Astrocyte (in vitro differentiated cells and primary cell): ENCODE results near the gene ABHD5. TPM values are rescaled to one million over a fixed set of nuclear protein-coding genes. Genes with fewer than 3 reads are reported as not detected.

ENCODE experiments used
- DNase-seq: peaks from one replicate; pipeline ENCODE4 v3.0.0-alpha.2; 2010; ENCODE audit warnings: low read depth
- FAIRE-seq: peaks from 2 replicates; lab custom pipeline; 2011; peaks lifted over from hg19 to GRCh38; lab: Jason Lieb, UNC
- H2AFZ ChIP-seq: 2 replicates; pipeline ENCODE4 v1.6.0; 2012; ENCODE audit warnings: low read depth, low read length, inconsistent platforms
- H3K27ac ChIP-seq: 2 replicates; pipeline ENCODE4 v1.5.1; 2011; ENCODE audit warnings: low read depth, low read length, inconsistent platforms
- H3K27me3 ChIP-seq: 2 replicates; pipeline ENCODE4 v1.6.0; 2011; ENCODE audit warnings: low read length, inconsistent platforms; ENCODE audit not compliant: insufficient read depth
- H3K36me3 ChIP-seq: 2 replicates; pipeline ENCODE4 v1.5.1; 2011; ENCODE audit warnings: low read length, inconsistent platforms; ENCODE audit not compliant: insufficient read depth
- H3K4me1 ChIP-seq: 2 replicates; pipeline ENCODE4 v1.5.1; 2011; ENCODE audit warnings: low read length, inconsistent platforms; ENCODE audit not compliant: insufficient read depth
- H3K4me2 ChIP-seq: 2 replicates; pipeline ENCODE4 v1.6.0; 2012; ENCODE audit warnings: low read length, inconsistent platforms
- H3K4me3 ChIP-seq: 2 replicates; pipeline ENCODE4 v1.5.1; 2011; ENCODE audit warnings: low read depth, mild to moderate bottlenecking, low read length, inconsistent platforms; ENCODE audit not compliant: insufficient read depth
- H3K79me2 ChIP-seq: 2 replicates; pipeline ENCODE4 v1.6.0; 2012; ENCODE audit warnings: mild to moderate bottlenecking, low read length, inconsistent platforms; ENCODE audit not compliant: insufficient read depth
- H3K9ac ChIP-seq: 2 replicates; pipeline ENCODE4 v1.6.0; 2012; ENCODE audit warnings: mild to moderate bottlenecking, low read length, inconsistent platforms
- H3K9me3 ChIP-seq: 2 replicates; pipeline ENCODE4 v1.5.1; 2012; ENCODE audit warnings: low read depth, mild to moderate bottlenecking, low read length, inconsistent platforms; ENCODE audit not compliant: insufficient read depth
- H4K20me1 ChIP-seq: 2 replicates; pipeline ENCODE4 v1.6.0; 2012; ENCODE audit warnings: low read length, inconsistent platforms; ENCODE audit not compliant: insufficient read depth
- H3K27ac Mint-ChIP-seq: one replicate; pipeline ENCODE4 v1.8.0; 2021; ENCODE audit warnings: mild to moderate bottlenecking, mixed read lengths; ENCODE audit not compliant: unreplicated experiment
- H3K27me3 Mint-ChIP-seq: one replicate; pipeline ENCODE4 v1.8.0; 2021; ENCODE audit warnings: low read depth, mixed read lengths; ENCODE audit not compliant: unreplicated experiment
- H3K36me3 Mint-ChIP-seq: one replicate; pipeline ENCODE4 v1.8.0; 2021; ENCODE audit warnings: low read depth, mixed read lengths; ENCODE audit not compliant: unreplicated experiment
- H3K4me1 Mint-ChIP-seq: one replicate; pipeline ENCODE4 v1.8.0; 2021; ENCODE audit warnings: low read depth, mixed read lengths; ENCODE audit not compliant: unreplicated experiment
- H3K4me3 Mint-ChIP-seq: one replicate; pipeline ENCODE4 v1.8.0; 2021; ENCODE audit warnings: mild to moderate bottlenecking, moderate library complexity, mixed read lengths; ENCODE audit not compliant: unreplicated experiment
- H3K9me3 Mint-ChIP-seq: one replicate; pipeline ENCODE4 v1.8.0; 2021; ENCODE audit warnings: mild to moderate bottlenecking, mixed read lengths; ENCODE audit not compliant: unreplicated experiment
- EZH2 ChIP-seq: IDR thresholded peaks from 2 replicates; pipeline ENCODE4 v1.6.1; 2012; ENCODE audit warnings: mild to moderate bottlenecking, low read length, inconsistent platforms; ENCODE audit not compliant: insufficient read depth
- total RNA-seq: library from RNA; stranded (reverse); gene quantifications from 2 replicates; pipeline ENCODE4 v1.2.1, GENCODE V29; 2021
- TF ChIP-seq, protein P1 (sequence below): IDR thresholded peaks from 2 replicates; pipeline ENCODE4 v1.5.1; 2011; ENCODE audit warnings: low read depth, mild to moderate bottlenecking, inconsistent platforms, low read length, moderate library complexity; ENCODE audit not compliant: insufficient read depth

The ABHD5 gene
- total RNA-seq, 1 donor from 2014 or later: 18.3 TPM

DNA sequence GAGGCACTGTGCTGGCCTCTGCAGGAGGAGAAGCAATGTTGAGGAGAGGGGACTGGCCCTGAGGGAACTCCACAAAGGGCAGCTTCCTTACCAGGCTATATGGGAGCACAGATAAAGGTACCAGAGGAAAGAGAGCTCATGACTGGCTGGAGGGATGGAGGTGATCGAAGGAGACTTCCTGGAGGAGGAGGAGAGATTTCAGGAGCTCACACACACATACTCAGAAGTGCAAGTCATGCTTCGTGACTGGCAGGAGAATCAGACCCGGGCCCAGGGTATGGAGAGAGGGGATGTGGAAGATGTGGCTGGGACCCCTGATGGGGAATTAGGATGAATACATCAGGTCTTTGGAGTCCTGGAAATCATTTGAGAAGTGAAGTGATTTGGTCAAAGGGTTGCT lies 85.4 kb downstream of the ABHD5 start:
- Mint-ChIP-seq H3K27me3 (peaks cover 6% of the 10 kb centered on the region), H3K4me3 (no peak overlapping the region), H3K27ac (no peak overlapping the region), H3K9me3 (peaks cover 6% of the 10 kb centered on the region), H3K4me1 (peaks cover 11% of the 10 kb centered on the region), H3K36me3 (no peaks in the 10 kb centered on the region)
- no peaks in the 10 kb centered on the region for H3K27me3 ChIP-seq
- H3K27ac ChIP-seq: no peak overlapping the region
- FAIRE-seq (no peak), DNase-seq (no peak)
- H4K20me1 ChIP-seq: no peaks in the 10 kb centered on the region
- H3K9ac ChIP-seq: no peak overlapping the region
- H3K79me2 ChIP-seq: no peaks in the 10 kb centered on the region
- H3K4me1 ChIP-seq: no peaks in the 10 kb centered on the region
- no peak overlapping the region for H3K4me3 ChIP-seq
- TF ChIP-seq, protein P1, sequence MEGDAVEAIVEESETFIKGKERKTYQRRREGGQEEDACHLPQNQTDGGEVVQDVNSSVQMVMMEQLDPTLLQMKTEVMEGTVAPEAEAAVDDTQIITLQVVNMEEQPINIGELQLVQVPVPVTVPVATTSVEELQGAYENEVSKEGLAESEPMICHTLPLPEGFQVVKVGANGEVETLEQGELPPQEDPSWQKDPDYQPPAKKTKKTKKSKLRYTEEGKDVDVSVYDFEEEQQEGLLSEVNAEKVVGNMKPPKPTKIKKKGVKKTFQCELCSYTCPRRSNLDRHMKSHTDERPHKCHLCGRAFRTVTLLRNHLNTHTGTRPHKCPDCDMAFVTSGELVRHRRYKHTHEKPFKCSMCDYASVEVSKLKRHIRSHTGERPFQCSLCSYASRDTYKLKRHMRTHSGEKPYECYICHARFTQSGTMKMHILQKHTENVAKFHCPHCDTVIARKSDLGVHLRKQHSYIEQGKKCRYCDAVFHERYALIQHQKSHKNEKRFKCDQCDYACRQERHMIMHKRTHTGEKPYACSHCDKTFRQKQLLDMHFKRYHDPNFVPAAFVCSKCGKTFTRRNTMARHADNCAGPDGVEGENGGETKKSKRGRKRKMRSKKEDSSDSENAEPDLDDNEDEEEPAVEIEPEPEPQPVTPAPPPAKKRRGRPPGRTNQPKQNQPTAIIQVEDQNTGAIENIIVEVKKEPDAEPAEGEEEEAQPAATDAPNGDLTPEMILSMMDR: no peak
- no peak for TF ChIP-seq EZH2
- H3K4me2 ChIP-seq: no peak overlapping the region
- H3K36me3 ChIP-seq: no peaks in the 10 kb centered on the region
- H3K9me3 ChIP-seq: no peaks in the 10 kb centered on the region
- H2AFZ ChIP-seq: no peak overlapping the region

DNA sequence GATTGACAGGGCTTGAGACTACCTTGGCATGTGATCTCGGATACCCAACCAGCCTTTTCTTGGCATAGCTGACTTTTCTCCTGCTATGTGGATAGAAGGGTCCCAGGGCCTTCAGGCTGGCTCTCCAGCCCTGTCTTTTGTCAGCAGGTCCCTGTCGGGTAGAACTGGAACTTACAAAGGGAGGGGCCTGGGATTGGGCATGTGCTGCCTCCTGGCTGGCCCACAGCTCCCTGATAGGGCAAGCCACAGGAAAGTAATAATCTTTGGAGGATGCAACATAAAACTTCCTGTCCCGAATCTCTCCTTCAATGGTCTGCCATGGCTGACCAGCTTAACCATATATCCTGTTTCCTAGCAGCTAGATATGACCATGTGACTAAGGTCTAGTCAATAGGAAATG lies 89.1 kb downstream of the ABHD5 start:
- no peaks in the 10 kb centered on the region for H3K36me3 ChIP-seq
- Mint-ChIP-seq H3K36me3 (no peaks in the 10 kb centered on the region), H3K4me3 (no peak overlapping the region), H3K4me1 (no peaks in the 10 kb centered on the region), H3K27me3 (peaks cover 8% of the 10 kb centered on the region), H3K9me3 (peaks cover 6% of the 10 kb centered on the region), H3K27ac (no peak overlapping the region)
- H3K4me2 ChIP-seq: no peak overlapping the region
- no peaks in the 10 kb centered on the region for H3K79me2 ChIP-seq
- no peak overlapping the region for H2AFZ ChIP-seq
- TF ChIP-seq EZH2: no peak
- TF ChIP-seq, protein P1: no peak
- no peaks in the 10 kb centered on the region for H4K20me1 ChIP-seq
- H3K27ac ChIP-seq: no peak overlapping the region
- H3K9me3 ChIP-seq: no peaks in the 10 kb centered on the region
- FAIRE-seq (no peak), DNase-seq (no peak)
- no peak overlapping the region for H3K9ac ChIP-seq
- H3K4me3 ChIP-seq: no peak overlapping the region
- no peaks in the 10 kb centered on the region for H3K27me3 ChIP-seq
- H3K4me1 ChIP-seq: no peaks in the 10 kb centered on the region

DNA sequence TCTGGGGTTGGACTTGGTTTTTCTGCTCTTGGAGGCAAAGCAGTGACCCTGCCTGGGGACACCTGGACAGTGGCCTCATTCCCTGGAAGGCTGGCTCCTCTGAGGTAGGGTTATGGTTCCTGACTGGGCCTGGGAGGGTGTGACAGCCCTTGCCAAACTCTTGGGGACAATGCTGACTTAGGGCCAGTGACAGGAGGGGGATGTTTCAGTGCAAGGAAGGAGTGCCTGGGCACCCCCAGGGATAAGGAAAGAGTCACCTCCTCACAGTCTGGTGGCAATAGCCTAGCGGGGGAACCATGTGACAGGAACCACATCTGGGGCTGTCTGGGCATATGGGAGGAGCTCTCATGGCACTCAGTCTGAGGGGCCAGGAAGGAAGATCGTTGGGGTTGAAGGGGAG lies 91.8 kb downstream of the ABHD5 start:
- H3K4me3 ChIP-seq: no peak overlapping the region
- Mint-ChIP-seq H3K4me3 (no peak overlapping the region), H3K4me1 (peaks cover 10% of the 10 kb centered on the region), H3K27ac (no peak overlapping the region), H3K27me3 (peaks cover 14% of the 10 kb centered on the region), H3K36me3 (no peaks in the 10 kb centered on the region), H3K9me3 (peaks cover 10% of the 10 kb centered on the region)
- no peak overlapping the region for H2AFZ ChIP-seq
- no peak overlapping the region for H3K9ac ChIP-seq
- no peaks in the 10 kb centered on the region for H3K27me3 ChIP-seq
- H3K4me2 ChIP-seq: no peak overlapping the region
- no peaks in the 10 kb centered on the region for H4K20me1 ChIP-seq
- DNase-seq: no peak
- no peaks in the 10 kb centered on the region for H3K79me2 ChIP-seq
- H3K4me1 ChIP-seq: no peaks in the 10 kb centered on the region
- TF ChIP-seq, protein P1: no peak
- TF ChIP-seq EZH2: no peak
- no peak overlapping the region for H3K27ac ChIP-seq
- FAIRE-seq: no peak
- no peaks in the 10 kb centered on the region for H3K36me3 ChIP-seq
- no peaks in the 10 kb centered on the region for H3K9me3 ChIP-seq

Other genes starting within 250 kb of the ABHD5 start
- gene ANO10, start 68.9 kb upstream of the ABHD5 start, total RNA-seq: 45.4 and 48.2 TPM in 2 replicates